Nephron (organoid): ENCODE measurements around the gene PLEKHA7.
A peak's percentile ranks its signal among the peaks of the same experiment; 100 is the strongest.

Experiments
- H3K27ac Mint-ChIP-seq, 3 experiments: 2 replicates each; pipeline ENCODE4 v1.8.0; 2020; ENCODE audit warnings: mixed read lengths in 3 of 3, mild to moderate bottlenecking in 2 of 3, moderate library complexity in 1 of 3
- H3K27me3 Mint-ChIP-seq: 2 replicates; pipeline ENCODE4 v1.8.0; 2021; ENCODE audit warnings: low read depth, mild to moderate bottlenecking, moderate library complexity, mixed read lengths
- H3K36me3 Mint-ChIP-seq: 2 replicates; pipeline ENCODE4 v1.8.0; 2020; ENCODE audit warnings: low read depth, mixed read lengths
- H3K4me1 Mint-ChIP-seq: 2 replicates; pipeline ENCODE4 v1.8.0; 2020; ENCODE audit warnings: mixed read lengths
- H3K4me3 Mint-ChIP-seq, 3 experiments: 2 replicates each; pipeline ENCODE4 v1.8.0; 2020; ENCODE audit warnings: mild to moderate bottlenecking in 3 of 3, mixed read lengths in 3 of 3, moderate library complexity in 2 of 3
- H3K9me3 Mint-ChIP-seq: 2 replicates; pipeline ENCODE4 v1.8.0; 2020; ENCODE audit warnings: mixed read lengths
- CTCF ChIP-seq, 3 experiments: fragments of 200-600 bp; sonication (generic); IDR thresholded peaks; one replicate each; pipeline ENCODE4 v1.5.0; 2021; ENCODE audit warnings: antibody characterized with exemption in 3 of 3; ENCODE audit not compliant: unreplicated experiment in 3 of 3

PLEKHA7 gene

GRCh38 chr11:16899708-16900303 is 114.4 kb downstream of the PLEKHA7 start:
- TF ChIP-seq CTCF (IDR thresholded peaks at IDR 0.05; ENCODE audit: unreplicated experiment in 3 of 3) = no peak
- Mint-ChIP-seq H3K36me3 (no peaks in the 10 kb centered on the region), H3K4me1 (peaks cover 13% of the 10 kb centered on the region), H3K27ac (no peak overlapping the region), H3K27me3 (peaks cover 6% of the 10 kb centered on the region), H3K9me3 (no peaks in the 10 kb centered on the region), H3K4me3 (no peak overlapping the region)

GRCh38 chr11:16898274-16898985 is 115.8 kb downstream of the PLEKHA7 start:
- Mint-ChIP-seq H3K27ac (peak overlapping the region in 1 of 3 experiments; percentile 38), H3K27me3 (peaks cover 6% of the 10 kb centered on the region), H3K4me1 (peaks cover 13% of the 10 kb centered on the region), H3K9me3 (no peaks in the 10 kb centered on the region), H3K4me3 (no peak overlapping the region), H3K36me3 (no peaks in the 10 kb centered on the region)
- TF ChIP-seq CTCF (IDR thresholded peaks at IDR 0.05; ENCODE audit: unreplicated experiment in 3 of 3) = no peak

GRCh38 chr11:16897470-16898061 is 116.6 kb downstream of the PLEKHA7 start:
- TF ChIP-seq CTCF (IDR thresholded peaks at IDR 0.05; ENCODE audit: unreplicated experiment in 3 of 3) = no peak
- no peak overlapping the region for H3K4me3 Mint-ChIP-seq
- H3K27ac Mint-ChIP-seq = peak overlapping the region in 2 of 3 experiments; percentile 29 to 38
- H3K9me3 Mint-ChIP-seq = no peaks in the 10 kb centered on the region
- H3K27me3 Mint-ChIP-seq = peaks cover 6% of the 10 kb centered on the region
- no peaks in the 10 kb centered on the region for H3K36me3 Mint-ChIP-seq
- H3K4me1 Mint-ChIP-seq = peaks cover 13% of the 10 kb centered on the region

- peak overlapping the region in 2 of 3 experiments; percentile 29 to 38 for H3K27ac Mint-ChIP-seq
- H3K27me3 Mint-ChIP-seq = peaks cover 6% of the 10 kb centered on the region
- H3K4me3 Mint-ChIP-seq = no peak overlapping the region
- no peaks in the 10 kb centered on the region for H3K9me3 Mint-ChIP-seq
- TF ChIP-seq CTCF (IDR thresholded peaks at IDR 0.05; ENCODE audit: unreplicated experiment in 3 of 3) = no peak
- H3K36me3 Mint-ChIP-seq = no peaks in the 10 kb centered on the region
- H3K4me1 Mint-ChIP-seq = peaks cover 13% of the 10 kb centered on the region
These were observed 117.3 kb downstream of the PLEKHA7 start for GRCh38 chr11:16896729-16897469.

GRCh38 chr11:16895306-16895705 is 118.9 kb downstream of the PLEKHA7 start:
- TF ChIP-seq CTCF (IDR thresholded peaks at IDR 0.05; ENCODE audit: unreplicated experiment in 3 of 3) = no peak
- H3K27ac Mint-ChIP-seq = no peak overlapping the region
- H3K4me1 Mint-ChIP-seq = peaks cover 13% of the 10 kb centered on the region
- H3K27me3 Mint-ChIP-seq = peaks cover 6% of the 10 kb centered on the region
- peaks cover under 1% of the 10 kb centered on the region for H3K9me3 Mint-ChIP-seq
- H3K36me3 Mint-ChIP-seq = no peaks in the 10 kb centered on the region
- no peak overlapping the region for H3K4me3 Mint-ChIP-seq
